Smooth muscle cell (in vitro differentiated cells): Measurements from ENCODE around the gene CASP8AP2. TPM values are rescaled to one million over a fixed set of nuclear protein-coding genes. Genes with fewer than 3 reads are reported as not detected.

Source experiments
- polyA plus RNA-seq: library from polyadenylated mRNA; unstranded; fragments of >200 nt; fragmentation: Nextera tagmentation; extraction: Ambion mirVana; gene quantifications from 2 replicates; pipeline ENCODE4 v1.2.1, GENCODE V29; 2016
- small RNA-seq: library from RNA; depleted of rRNA; stranded (forward); fragments of <200 nt; gene quantifications from one replicate; pipeline ENCODE3, GENCODE V24; 2014
- total RNA-seq: library from RNA; depleted of rRNA; stranded (reverse); fragments of >200 nt; gene quantifications from 2 replicates; pipeline ENCODE4 v1.2.3, GENCODE V29; 2014

The CASP8AP2 gene
- total and polyA plus RNA-seq, 2 experiments from 2014 or later = 13.3 to 18.7 TPM

Small RNAs within 50 kb of the gene (small RNA-seq; reads per million reads assigned to genes)
- gene DNAJC19P6 = not detected
- gene RF00019 = not detected

Other genes starting within 250 kb of the CASP8AP2 start
- gene LYRM2, start 191.1 kb upstream of the CASP8AP2 start, total RNA-seq = 17.9 and 21.9 TPM in 2 replicates
- 35.5 and 37.0 TPM in 2 replicates for gene LYRM2, start 191.1 kb upstream of the CASP8AP2 start, polyA plus RNA-seq
- gene MDN1, start 10.1 kb upstream of the CASP8AP2 start, total RNA-seq = 16.5 and 18.6 TPM in 2 replicates
- gene MDN1, start 10.1 kb upstream of the CASP8AP2 start, polyA plus RNA-seq = 6.4 and 9.2 TPM in 2 replicates
- not detected in 2 replicates for gene GJA10, start 64.6 kb downstream of the CASP8AP2 start, total RNA-seq
- gene GJA10, start 64.6 kb downstream of the CASP8AP2 start, polyA plus RNA-seq = not detected in 2 replicates